Measurements from ENCODE around the gene CCDC12.

- TF ChIP-seq ARNTL (CRISPR knock-in tag; IDR thresholded peaks at IDR 0.05; ENCODE audit: borderline replicate concordance, low read depth) (no peak), PATZ1 (CRISPR knock-in tag; IDR thresholded peaks at IDR 0.05; ENCODE audit: borderline replicate concordance) (no peak), ZFP3 (CRISPR knock-in tag; IDR thresholded peaks at IDR 0.05) (no peak), PPARA (CRISPR knock-in tag; IDR thresholded peaks at IDR 0.05; ENCODE audit: borderline replicate concordance) (no peak), ISL1 (CRISPR knock-in tag; IDR thresholded peaks at IDR 0.05) (no peak), SNAI2 (CRISPR knock-in tag; IDR thresholded peaks at IDR 0.05) (no peak), GLIS3 (CRISPR knock-in tag; IDR thresholded peaks at IDR 0.05) (no peak), RARB (CRISPR knock-in tag; IDR thresholded peaks at IDR 0.05) (no peak)
- TF ChIP-seq, protein P1, sequence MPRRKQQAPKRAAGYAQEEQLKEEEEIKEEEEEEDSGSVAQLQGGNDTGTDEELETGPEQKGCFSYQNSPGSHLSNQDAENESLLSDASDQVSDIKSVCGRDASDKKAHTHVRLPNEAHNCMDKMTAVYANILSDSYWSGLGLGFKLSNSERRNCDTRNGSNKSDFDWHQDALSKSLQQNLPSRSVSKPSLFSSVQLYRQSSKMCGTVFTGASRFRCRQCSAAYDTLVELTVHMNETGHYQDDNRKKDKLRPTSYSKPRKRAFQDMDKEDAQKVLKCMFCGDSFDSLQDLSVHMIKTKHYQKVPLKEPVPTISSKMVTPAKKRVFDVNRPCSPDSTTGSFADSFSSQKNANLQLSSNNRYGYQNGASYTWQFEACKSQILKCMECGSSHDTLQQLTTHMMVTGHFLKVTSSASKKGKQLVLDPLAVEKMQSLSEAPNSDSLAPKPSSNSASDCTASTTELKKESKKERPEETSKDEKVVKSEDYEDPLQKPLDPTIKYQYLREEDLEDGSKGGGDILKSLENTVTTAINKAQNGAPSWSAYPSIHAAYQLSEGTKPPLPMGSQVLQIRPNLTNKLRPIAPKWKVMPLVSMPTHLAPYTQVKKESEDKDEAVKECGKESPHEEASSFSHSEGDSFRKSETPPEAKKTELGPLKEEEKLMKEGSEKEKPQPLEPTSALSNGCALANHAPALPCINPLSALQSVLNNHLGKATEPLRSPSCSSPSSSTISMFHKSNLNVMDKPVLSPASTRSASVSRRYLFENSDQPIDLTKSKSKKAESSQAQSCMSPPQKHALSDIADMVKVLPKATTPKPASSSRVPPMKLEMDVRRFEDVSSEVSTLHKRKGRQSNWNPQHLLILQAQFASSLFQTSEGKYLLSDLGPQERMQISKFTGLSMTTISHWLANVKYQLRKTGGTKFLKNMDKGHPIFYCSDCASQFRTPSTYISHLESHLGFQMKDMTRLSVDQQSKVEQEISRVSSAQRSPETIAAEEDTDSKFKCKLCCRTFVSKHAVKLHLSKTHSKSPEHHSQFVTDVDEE (CRISPR knock-in tag; IDR thresholded peaks at IDR 0.05): no peak
- TF ChIP-seq, protein P2, sequence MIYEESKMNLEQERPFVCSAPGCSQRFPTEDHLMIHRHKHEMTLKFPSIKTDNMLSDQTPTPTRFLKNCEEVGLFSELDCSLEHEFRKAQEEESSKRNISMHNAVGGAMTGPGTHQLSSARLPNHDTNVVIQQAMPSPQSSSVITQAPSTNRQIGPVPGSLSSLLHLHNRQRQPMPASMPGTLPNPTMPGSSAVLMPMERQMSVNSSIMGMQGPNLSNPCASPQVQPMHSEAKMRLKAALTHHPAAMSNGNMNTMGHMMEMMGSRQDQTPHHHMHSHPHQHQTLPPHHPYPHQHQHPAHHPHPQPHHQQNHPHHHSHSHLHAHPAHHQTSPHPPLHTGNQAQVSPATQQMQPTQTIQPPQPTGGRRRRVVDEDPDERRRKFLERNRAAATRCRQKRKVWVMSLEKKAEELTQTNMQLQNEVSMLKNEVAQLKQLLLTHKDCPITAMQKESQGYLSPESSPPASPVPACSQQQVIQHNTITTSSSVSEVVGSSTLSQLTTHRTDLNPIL (CRISPR knock-in tag; IDR thresholded peaks at IDR 0.05; ENCODE audit: low read depth): no peak
Observed at GRCh38 chr3:46933261-46933660, 43.3 kb downstream of the CCDC12 start.

Data from SK-N-SH treated with all-trans-retinoic acid at 6 μM for 48 hours (cell line).